K562 (cell line): ENCODE measurements around the gene AGO4. TPM values are rescaled to one million over a fixed set of nuclear protein-coding genes. Genes with fewer than 3 reads are reported as not detected.
A peak's percentile ranks its signal among the peaks of the same experiment; 100 is the strongest.

Experiments
- CBX8 ChIP-seq: fragments of 200-600 bp; sonication (generic); IDR thresholded peaks from 2 replicates; pipeline ENCODE4 v1.6.1; 2012; ENCODE audit warnings: borderline replicate concordance, mixed run types, low read depth, mild to moderate bottlenecking, moderate library complexity, mixed read lengths, low read length, control low read depth, inconsistent platforms; ENCODE audit not compliant: poor library complexity, severe bottlenecking; ENCODE audit errors: extremely low read depth
- FOSL1 ChIP-seq: fragments of 200-800 bp; sonication (Bioruptor generic); conservative IDR thresholded peaks from 2 replicates; pipeline ENCODE4 v1.6.1; 2016; ENCODE audit warnings: missing genetic modification characterization, missing compliant biosample characterization
- JUND ChIP-seq, 2 experiments: IDR thresholded peaks; 2 replicates in 1 of 2; 3 replicates in 1 of 2; pipeline ENCODE4 v1.6.1; 2011; ENCODE audit warnings: borderline replicate concordance in 2 of 2, low read depth in 2 of 2, low read length in 2 of 2, improper control_type of control experiment in 1 of 2, missing biosample characterization in 1 of 2, missing genetic modification characterization in 1 of 2, missing genetic modification reagents in 1 of 2
- MTA1 ChIP-seq: fragments of 450-650 bp; IDR thresholded peaks from 2 replicates; pipeline ENCODE4 v1.6.1; 2017; ENCODE audit warnings: borderline replicate concordance
- NFE2L1 ChIP-seq: fragments of 450-650 bp; IDR thresholded peaks from 2 replicates; pipeline ENCODE4 v1.6.1; 2016; ENCODE audit warnings: missing genetic modification characterization, low read depth, mild to moderate bottlenecking, missing compliant biosample characterization, moderate library complexity, borderline replicate concordance
- POLR2A ChIP-seq: fragments of 450-650 bp; conservative IDR thresholded peaks from 2 replicates; pipeline ENCODE4 v1.6.1; 2016
- POLR2B ChIP-seq: fragments of 450-650 bp; IDR thresholded peaks from 2 replicates; pipeline ENCODE4 v1.6.1; 2018; ENCODE audit warnings: low read depth; ENCODE audit not compliant: partially characterized antibody
- POLR2G ChIP-seq: fragments of 200-400 bp; formaldehyde crosslinking; IDR thresholded peaks from 2 replicates; pipeline ENCODE4 v1.6.1; 2017; ENCODE audit warnings: low read depth, mild to moderate bottlenecking, antibody characterized with exemption, low read length, moderate library complexity
- SNRNP70 ChIP-seq: fragments of 200-400 bp; formaldehyde crosslinking; optimal IDR thresholded peaks from 2 replicates; pipeline ENCODE3; 2017; ENCODE audit warnings: low read depth, low read length
- SRSF1 ChIP-seq: fragments of 200-400 bp; formaldehyde crosslinking; IDR thresholded peaks from 2 replicates; pipeline ENCODE4 v1.6.1; 2017; ENCODE audit warnings: mild to moderate bottlenecking, low read depth, low read length, moderate library complexity
- TEAD4 ChIP-seq, 2 experiments: sonication (generic) in 1 of 2; formaldehyde crosslinking in 1 of 2; IDR thresholded peaks; 2 replicates each; pipeline versions ENCODE4 v1.6.1 to v1.8.0; 2012 to 2022; ENCODE audit warnings: borderline replicate concordance in 1 of 2, inconsistent platforms in 1 of 2, low read length in 1 of 2, mild to moderate bottlenecking in 1 of 2, missing genetic modification reagents in 1 of 2
- ZC3H8 ChIP-seq: fragments of 450-650 bp; IDR thresholded peaks from 2 replicates; pipeline ENCODE4 v1.6.1; 2017
- ZNF184 ChIP-seq: sonication (generic); formaldehyde crosslinking; IDR thresholded peaks from 2 replicates; pipeline ENCODE4 v1.5.0; 2020; ENCODE audit warnings: missing genetic modification reagents
- ZNF764 ChIP-seq: fragments of 250-450 bp; sonication (Bioruptor Pico); IDR thresholded peaks from 2 replicates; pipeline ENCODE4 v1.4.0; 2020; ENCODE audit warnings: low read depth, mild to moderate bottlenecking, moderate library complexity
- polyA plus RNA-seq, 8 experiments: library from polyadenylated mRNA; depleted of rRNA in 4 of 8; stranded (reverse) in 5 of 8; unstranded in 3 of 8; fragments of >200 nt; fragmentation: Nextera tagmentation in 2 of 8; fragmentation: Illumina TruSeq in 1 of 8; extraction: Ambion mirVana in 2 of 8; extraction: Trizol in 1 of 8; gene quantifications; 2 replicates each; pipeline versions ENCODE4 v1.2.1 to v1.2.3, GENCODE V29; 2011 to 2014; ENCODE audit warnings: inconsistent platforms in 1 of 8, missing spikeins in 1 of 8
- total RNA-seq, 7 experiments: library from RNA; depleted of rRNA in 6 of 7; stranded (reverse); fragments of >200 nt in 6 of 7; fragmentation: Illumina TruSeq in 2 of 7; extraction: Trizol in 2 of 7; gene quantifications; 2 replicates each; pipeline versions ENCODE4 v1.2.1 to v1.2.3, GENCODE V29; 2011 to 2021; ENCODE audit warnings: low replicate concordance in 1 of 7
- TF ChIP-seq, protein P1 (sequence below): sonication (generic); formaldehyde crosslinking; IDR thresholded peaks from 2 replicates; pipeline ENCODE4 v1.8.0; 2022; ENCODE audit warnings: missing genetic modification reagents, mild to moderate bottlenecking, moderate library complexity, borderline replicate concordance
- TF ChIP-seq, protein P2 (sequence below), 2 experiments: IDR thresholded peaks; 2 replicates each; pipeline ENCODE4 v1.6.1; 2012; ENCODE audit warnings: improper control_type of control experiment in 2 of 2, low read depth in 2 of 2, low read length in 2 of 2, borderline replicate concordance in 1 of 2
- TF ChIP-seq, protein P3 (sequence below): sonication (generic); formaldehyde crosslinking; IDR thresholded peaks from 2 replicates; pipeline ENCODE4 v1.8.0; 2022; ENCODE audit warnings: missing genetic modification reagents, mild to moderate bottlenecking, borderline replicate concordance
- TF ChIP-seq, protein P4 (sequence below): IDR thresholded peaks from 2 replicates; pipeline ENCODE4 v1.6.1; 2012; ENCODE audit warnings: low read depth, low read length, improper control_type of control experiment, borderline replicate concordance

Gene AGO4
- total and polyA plus RNA-seq, 9 of the 15 experiments (the other 6 are each of a cell fraction or from before 2014, with no cell fraction given), result 1.3 to 10.5 (median 6.5) TPM

DNA sequence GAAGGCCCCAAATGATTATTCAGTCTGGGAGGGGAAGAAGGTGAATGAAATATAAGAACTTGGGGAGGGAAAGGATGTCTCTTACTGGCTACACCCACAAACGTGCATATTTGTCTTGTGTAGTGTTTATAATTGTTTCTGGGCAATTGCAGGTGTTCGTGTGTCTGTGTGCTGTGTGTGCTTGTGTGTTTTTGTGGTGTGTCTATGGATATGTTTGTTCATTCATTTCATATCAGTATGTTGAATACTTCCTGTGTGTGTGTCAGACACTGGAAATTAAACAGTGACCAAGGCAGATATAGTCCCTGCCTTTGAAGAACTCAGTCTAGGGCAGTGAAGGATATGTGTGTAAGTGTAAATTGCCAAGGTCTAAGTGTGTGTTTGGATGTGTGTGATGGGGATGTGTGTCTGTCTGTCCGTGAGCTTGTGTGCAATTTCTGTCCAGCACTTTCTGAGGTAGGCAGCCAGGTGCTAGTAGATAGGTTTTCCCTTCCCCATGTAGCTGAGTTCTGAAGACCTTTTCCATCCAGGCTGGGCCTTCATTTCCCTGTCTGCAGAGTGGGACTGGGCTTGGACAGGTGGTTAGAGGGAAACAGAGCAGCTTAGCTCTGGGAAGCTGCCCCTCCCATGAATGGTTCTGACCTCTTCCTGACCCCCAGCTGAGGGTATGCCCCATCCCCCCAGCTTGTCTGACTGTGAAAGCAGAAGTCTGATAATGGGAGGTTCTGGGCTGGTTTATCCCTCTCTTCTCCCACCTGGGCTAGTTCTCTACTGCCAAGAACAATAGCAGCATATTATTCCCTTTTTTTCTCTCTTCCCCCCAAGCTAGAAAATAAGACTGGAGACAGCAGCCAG, 79.0 kb downstream of the AGO4 start (continued):
- TF ChIP-seq ZNF184 (CRISPR knock-in tag) (no peak), SNRNP70 (no peak), CBX8 (no peak), POLR2B (peak; percentile 16), POLR2A (no peak), TEAD4 (IDR thresholded peaks at IDR 0.05; ENCODE audit: low read length) (peak; percentile 62; the same call in 1 of the 2 replicates), TEAD4 (CRISPR knock-in tag; IDR thresholded peaks at IDR 0.05; ENCODE audit: borderline replicate concordance) (no peak), SRSF1 (no peak), ZNF764 (no peak), NFE2L1 (no peak), FOSL1 (tag) (no peak), JUND (IDR thresholded peaks at IDR 0.05; ENCODE audit: borderline replicate concordance, low read depth, low read length) (peak; percentile 55; the same call in 1 of the 2 replicates), JUND (tag; IDR thresholded peaks at IDR 0.05; ENCODE audit: borderline replicate concordance, low read depth, low read length) (peak; percentile 53; the same call in 2 of the 3 replicates), POLR2G (no peak), ZC3H8 (no peak), MTA1 (peak; percentile 29; the same call in 1 of the 2 replicates)
- TF ChIP-seq, protein P1, sequence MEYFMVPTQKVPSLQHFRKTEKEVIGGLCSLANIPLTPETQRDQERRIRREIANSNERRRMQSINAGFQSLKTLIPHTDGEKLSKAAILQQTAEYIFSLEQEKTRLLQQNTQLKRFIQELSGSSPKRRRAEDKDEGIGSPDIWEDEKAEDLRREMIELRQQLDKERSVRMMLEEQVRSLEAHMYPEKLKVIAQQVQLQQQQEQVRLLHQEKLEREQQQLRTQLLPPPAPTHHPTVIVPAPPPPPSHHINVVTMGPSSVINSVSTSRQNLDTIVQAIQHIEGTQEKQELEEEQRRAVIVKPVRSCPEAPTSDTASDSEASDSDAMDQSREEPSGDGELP (CRISPR knock-in tag), result peak; percentile 70
- TF ChIP-seq, protein P2, sequence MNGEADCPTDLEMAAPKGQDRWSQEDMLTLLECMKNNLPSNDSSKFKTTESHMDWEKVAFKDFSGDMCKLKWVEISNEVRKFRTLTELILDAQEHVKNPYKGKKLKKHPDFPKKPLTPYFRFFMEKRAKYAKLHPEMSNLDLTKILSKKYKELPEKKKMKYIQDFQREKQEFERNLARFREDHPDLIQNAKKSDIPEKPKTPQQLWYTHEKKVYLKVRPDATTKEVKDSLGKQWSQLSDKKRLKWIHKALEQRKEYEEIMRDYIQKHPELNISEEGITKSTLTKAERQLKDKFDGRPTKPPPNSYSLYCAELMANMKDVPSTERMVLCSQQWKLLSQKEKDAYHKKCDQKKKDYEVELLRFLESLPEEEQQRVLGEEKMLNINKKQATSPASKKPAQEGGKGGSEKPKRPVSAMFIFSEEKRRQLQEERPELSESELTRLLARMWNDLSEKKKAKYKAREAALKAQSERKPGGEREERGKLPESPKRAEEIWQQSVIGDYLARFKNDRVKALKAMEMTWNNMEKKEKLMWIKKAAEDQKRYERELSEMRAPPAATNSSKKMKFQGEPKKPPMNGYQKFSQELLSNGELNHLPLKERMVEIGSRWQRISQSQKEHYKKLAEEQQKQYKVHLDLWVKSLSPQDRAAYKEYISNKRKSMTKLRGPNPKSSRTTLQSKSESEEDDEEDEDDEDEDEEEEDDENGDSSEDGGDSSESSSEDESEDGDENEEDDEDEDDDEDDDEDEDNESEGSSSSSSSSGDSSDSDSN (IDR thresholded peaks at IDR 0.05; ENCODE audit: borderline replicate concordance in 1 of 2, low read depth in 2 of 2, low read length in 2 of 2), result no peak
- TF ChIP-seq, protein P3, sequence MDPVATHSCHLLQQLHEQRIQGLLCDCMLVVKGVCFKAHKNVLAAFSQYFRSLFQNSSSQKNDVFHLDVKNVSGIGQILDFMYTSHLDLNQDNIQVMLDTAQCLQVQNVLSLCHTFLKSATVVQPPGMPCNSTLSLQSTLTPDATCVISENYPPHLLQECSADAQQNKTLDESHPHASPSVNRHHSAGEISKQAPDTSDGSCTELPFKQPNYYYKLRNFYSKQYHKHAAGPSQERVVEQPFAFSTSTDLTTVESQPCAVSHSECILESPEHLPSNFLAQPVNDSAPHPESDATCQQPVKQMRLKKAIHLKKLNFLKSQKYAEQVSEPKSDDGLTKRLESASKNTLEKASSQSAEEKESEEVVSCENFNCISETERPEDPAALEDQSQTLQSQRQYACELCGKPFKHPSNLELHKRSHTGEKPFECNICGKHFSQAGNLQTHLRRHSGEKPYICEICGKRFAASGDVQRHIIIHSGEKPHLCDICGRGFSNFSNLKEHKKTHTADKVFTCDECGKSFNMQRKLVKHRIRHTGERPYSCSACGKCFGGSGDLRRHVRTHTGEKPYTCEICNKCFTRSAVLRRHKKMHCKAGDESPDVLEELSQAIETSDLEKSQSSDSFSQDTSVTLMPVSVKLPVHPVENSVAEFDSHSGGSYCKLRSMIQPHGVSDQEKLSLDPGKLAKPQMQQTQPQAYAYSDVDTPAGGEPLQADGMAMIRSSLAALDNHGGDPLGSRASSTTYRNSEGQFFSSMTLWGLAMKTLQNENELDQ, result no peak
- TF ChIP-seq, protein P4, sequence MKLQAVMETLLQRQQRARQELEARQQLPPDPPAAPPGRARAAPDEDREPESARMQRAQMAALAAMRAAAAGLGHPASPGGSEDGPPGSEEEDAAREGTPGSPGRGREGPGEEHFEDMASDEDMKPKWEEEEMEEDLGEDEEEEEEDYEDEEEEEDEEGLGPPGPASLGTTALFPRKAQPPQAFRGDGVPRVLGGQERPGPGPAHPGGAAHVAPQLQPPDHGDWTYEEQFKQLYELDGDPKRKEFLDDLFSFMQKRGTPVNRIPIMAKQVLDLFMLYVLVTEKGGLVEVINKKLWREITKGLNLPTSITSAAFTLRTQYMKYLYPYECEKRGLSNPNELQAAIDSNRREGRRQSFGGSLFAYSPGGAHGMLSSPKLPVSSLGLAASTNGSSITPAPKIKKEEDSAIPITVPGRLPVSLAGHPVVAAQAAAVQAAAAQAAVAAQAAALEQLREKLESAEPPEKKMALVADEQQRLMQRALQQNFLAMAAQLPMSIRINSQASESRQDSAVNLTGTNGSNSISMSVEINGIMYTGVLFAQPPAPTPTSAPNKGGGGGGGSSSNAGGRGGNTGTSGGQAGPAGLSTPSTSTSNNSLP, result 0 out of 2 replicates have a peak, but pooled peaks have one; percentile 24
